Measurements from ENCODE around the gene SLC12A9. TPM values are rescaled to one million over a fixed set of nuclear protein-coding genes. Genes with fewer than 3 reads are reported as not detected.

SLC12A9 gene
- 12.2 and 14.3 TPM in 2 replicates for total RNA-seq

GRCh38 chr7:100852048-100852872 lies at the start of gene SLC12A9:
Gene SLC12A9 (plus strand): TSS chr7:100852713. CDS start chr7:100854198, 1,485 bp downstream.

GRCh38 chr7:100827330-100828226 lies 24.9 kb upstream of the SLC12A9 start, which contains the start of gene EPHB4:
Gene EPHB4 (minus strand): TSS chr7:100827523. CDS start chr7:100827030, 493 bp downstream.

GRCh38 chr7:100867040-100867775 lies 14.7 kb downstream of the SLC12A9 start, which contains the start of gene TRIP6:
Gene TRIP6 (plus strand): TSS chr7:100867387. CDS start chr7:100867498, 111 bp downstream.

GRCh38 chr7:100874577-100875355 lies 22.3 kb downstream of the SLC12A9 start, which contains the start of gene SRRT:
Gene SRRT (plus strand): TSS chr7:100875103. CDS start chr7:100875591, 488 bp downstream.

GRCh38 chr7:100888988-100889750 lies 36.7 kb downstream of the SLC12A9 start, which contains the start of gene UFSP1:
Gene UFSP1 (minus strand): TSS chr7:100889715. CDS start chr7:100889271, 444 bp downstream.

GRCh38 chr7:100895701-100895955 lies 43.1 kb downstream of the SLC12A9 start, which contains the start of gene ACHE:
Gene ACHE (minus strand): TSS chr7:100895888. CDS start chr7:100894232, 1,656 bp downstream.

Other genes starting within 250 kb of the SLC12A9 start
- gene MOSPD3, start 240.2 kb upstream of the SLC12A9 start, total RNA-seq: 4.2 and 5.4 TPM in 2 replicates
- 0.83 and 0.89 TPM in 2 replicates for gene TFR2, start 211.2 kb upstream of the SLC12A9 start, total RNA-seq
- gene ACTL6B, start 196.3 kb upstream of the SLC12A9 start, total RNA-seq: not detected in 2 replicates
- gene GNB2, start 179.0 kb upstream of the SLC12A9 start, total RNA-seq: 61.5 and 126 TPM in 2 replicates
- 11.3 and 14.4 TPM in 2 replicates for gene GIGYF1, start 158.5 kb upstream of the SLC12A9 start, total RNA-seq
- 27.6 and 27.9 TPM in 2 replicates for gene POP7, start 146.6 kb upstream of the SLC12A9 start, total RNA-seq
- gene EPO, start 132.2 kb upstream of the SLC12A9 start, total RNA-seq: not detected in 2 replicates
- not detected in 2 replicates for gene ZAN, start 119.1 kb upstream of the SLC12A9 start, total RNA-seq
- gene EPHB4, start 25.2 kb upstream of the SLC12A9 start, total RNA-seq: 57.0 and 69.2 TPM in 2 replicates
- gene TRIP6, start 14.7 kb downstream of the SLC12A9 start, total RNA-seq: 46.9 and 54.3 TPM in 2 replicates
- 28.2 and 46.3 TPM in 2 replicates for gene SRRT, start 22.4 kb downstream of the SLC12A9 start, total RNA-seq
- gene UFSP1, start 37.0 kb downstream of the SLC12A9 start, total RNA-seq: 6.4 and 8.6 TPM in 2 replicates
- gene ACHE, start 43.2 kb downstream of the SLC12A9 start, total RNA-seq: 0.30 and 0.74 TPM in 2 replicates
- not detected in 2 replicates for gene MUC3A, start 96.8 kb downstream of the SLC12A9 start, total RNA-seq
- gene MUC12, start 116.9 kb downstream of the SLC12A9 start, total RNA-seq: 0.60 and 1.2 TPM in 2 replicates
- not detected in 2 replicates for gene MUC17, start 167.4 kb downstream of the SLC12A9 start, total RNA-seq
- 14.3 and 36.2 TPM in 2 replicates for gene TRIM56, start 232.8 kb downstream of the SLC12A9 start, total RNA-seq

All from smooth muscle cell of the umbilical artery (primary cell).